Measurements from ENCODE around the gene MRAP2. TPM values are rescaled to one million over a fixed set of nuclear protein-coding genes. Genes with fewer than 3 reads are reported as not detected.
"Not testable (repeated sequence)": the region's sequence is repeated elsewhere in the genome, so short reads cannot be mapped to it uniquely, and the experiment has no call there.

The MRAP2 gene
- total RNA-seq, 1 experiment from 2014 or later, result 2.5 TPM

GRCh38 chr6:84123186-84123585, 89.6 kb downstream of the MRAP2 start:
- no peak overlapping the region for H3K4me3 ChIP-seq (ENCODE audit: low read depth in 2 of 2, low read length in 2 of 2)
- DNase-seq (ENCODE audit: low read depth, low spot score) (no peak), ATAC-seq (no peak)
- H3K27me3 ChIP-seq (ENCODE audit: control insufficient read depth, insufficient read depth, low read length), result no peaks in the 10 kb centered on the region
- H3K4me1 ChIP-seq (ENCODE audit: control insufficient read depth, insufficient read depth, low read length), result no peaks in the 10 kb centered on the region
- no peaks in the 10 kb centered on the region for H3K36me3 ChIP-seq (ENCODE audit: control insufficient read depth, insufficient read depth, low read length)
- ChIA-PET POLR2A (no interaction called here), CTCF (no interaction called here)
- BruUV-seq (replicated peaks), result no TSS peak
- TF ChIP-seq SIN3A (IDR thresholded peaks at IDR 0.05; ENCODE audit: borderline replicate concordance, insufficient read depth, low read depth, low read length), result no peak
- no peak for TF ChIP-seq POLR2AphosphoS5 (IDR thresholded peaks at IDR 0.05; ENCODE audit: low read depth, low read length)
- TF ChIP-seq REST (IDR thresholded peaks at IDR 0.05; ENCODE audit: insufficient read depth in 1 of 2, low read depth in 2 of 2, low read length in 1 of 2), result no peak
- no peak for TF ChIP-seq TCF7L2 (IDR thresholded peaks at IDR 0.05; ENCODE audit: low read depth, low read length)
- H3K27ac ChIP-seq (ENCODE audit: low read length), result no peak overlapping the region
- intact Hi-C loops (cut with micrococcal nuclease; ENCODE audit: unreplicated experiment) (no loop called here), in situ Hi-C loops (cut with HindIII; ENCODE audit: low pct_unique_long_range_greater_than_20kb, low sequenced_read_pairs) (no loop called here)
- no peaks in the 10 kb centered on the region for H3K9me3 ChIP-seq (ENCODE audit: control insufficient read depth, insufficient read depth, low read depth, low read length)

GRCh38 chr6:84129588-84129987, 96.0 kb downstream of the MRAP2 start:
- CTCF ChIA-PET; H3K27me3 ChIP-seq (ENCODE audit: control insufficient read depth, insufficient read depth, low read length); H3K36me3 ChIP-seq (ENCODE audit: control insufficient read depth, insufficient read depth, low read length); ATAC-seq; H3K4me3 ChIP-seq (ENCODE audit: low read depth in 2 of 2, low read length in 2 of 2); in situ Hi-C loops (cut with HindIII; ENCODE audit: low pct_unique_long_range_greater_than_20kb, low sequenced_read_pairs); H3K9me3 ChIP-seq (ENCODE audit: control insufficient read depth, insufficient read depth, low read depth, low read length); H3K4me1 ChIP-seq (ENCODE audit: control insufficient read depth, insufficient read depth, low read length); POLR2A ChIA-PET; H3K27ac ChIP-seq (ENCODE audit: low read length); BruUV-seq (replicated peaks); intact Hi-C loops (cut with micrococcal nuclease; ENCODE audit: unreplicated experiment); DNase-seq (ENCODE audit: low read depth, low spot score): not testable (repeated sequence)

- H3K27ac ChIP-seq (ENCODE audit: low read length); ATAC-seq; intact Hi-C loops (cut with micrococcal nuclease; ENCODE audit: unreplicated experiment); CTCF ChIA-PET; H3K4me1 ChIP-seq (ENCODE audit: control insufficient read depth, insufficient read depth, low read length); H3K36me3 ChIP-seq (ENCODE audit: control insufficient read depth, insufficient read depth, low read length); BruUV-seq (replicated peaks); POLR2A ChIA-PET; H3K4me3 ChIP-seq (ENCODE audit: low read depth in 2 of 2, low read length in 2 of 2); H3K27me3 ChIP-seq (ENCODE audit: control insufficient read depth, insufficient read depth, low read length); in situ Hi-C loops (cut with HindIII; ENCODE audit: low pct_unique_long_range_greater_than_20kb, low sequenced_read_pairs); DNase-seq (ENCODE audit: low read depth, low spot score); H3K9me3 ChIP-seq (ENCODE audit: control insufficient read depth, insufficient read depth, low read depth, low read length): not testable (repeated sequence)
These were observed 99.8 kb downstream of the MRAP2 start for GRCh38 chr6:84133385-84133784.

- in situ Hi-C loops (cut with HindIII; ENCODE audit: low pct_unique_long_range_greater_than_20kb, low sequenced_read_pairs) (no loop called here), intact Hi-C loops (cut with micrococcal nuclease; ENCODE audit: unreplicated experiment) (no loop called here)
- POLR2A ChIA-PET, result no interaction called here
- no TSS peak for BruUV-seq (replicated peaks)
- DNase-seq (ENCODE audit: low read depth, low spot score), result no peak
- H3K4me3 ChIP-seq (ENCODE audit: low read depth in 2 of 2, low read length in 2 of 2), result no peak overlapping the region
- CTCF ChIA-PET, result no interaction called here
- H3K4me1 ChIP-seq (ENCODE audit: control insufficient read depth, insufficient read depth, low read length), result no peaks in the 10 kb centered on the region
- H3K9me3 ChIP-seq (ENCODE audit: control insufficient read depth, insufficient read depth, low read depth, low read length), result no peaks in the 10 kb centered on the region
- no peaks in the 10 kb centered on the region for H3K36me3 ChIP-seq (ENCODE audit: control insufficient read depth, insufficient read depth, low read length)
- TF ChIP-seq POLR2AphosphoS5 (IDR thresholded peaks at IDR 0.05; ENCODE audit: low read depth, low read length) (no peak), TCF7L2 (IDR thresholded peaks at IDR 0.05; ENCODE audit: low read depth, low read length) (no peak), CTCF (IDR thresholded peaks at IDR 0.05) (no peak), REST (IDR thresholded peaks at IDR 0.05; ENCODE audit: insufficient read depth in 1 of 2, low read depth in 2 of 2, low read length in 1 of 2) (no peak), SIN3A (IDR thresholded peaks at IDR 0.05; ENCODE audit: borderline replicate concordance, insufficient read depth, low read depth, low read length) (no peak)
- no peak overlapping the region for H3K27ac ChIP-seq (ENCODE audit: low read length)
- no peaks in the 10 kb centered on the region for H3K27me3 ChIP-seq (ENCODE audit: control insufficient read depth, insufficient read depth, low read length)
- no peak for ATAC-seq
These were observed 101.7 kb downstream of the MRAP2 start for GRCh38 chr6:84135291-84135690.
